ENCODE results near the gene HMX1.

HMX1 gene

DNA sequence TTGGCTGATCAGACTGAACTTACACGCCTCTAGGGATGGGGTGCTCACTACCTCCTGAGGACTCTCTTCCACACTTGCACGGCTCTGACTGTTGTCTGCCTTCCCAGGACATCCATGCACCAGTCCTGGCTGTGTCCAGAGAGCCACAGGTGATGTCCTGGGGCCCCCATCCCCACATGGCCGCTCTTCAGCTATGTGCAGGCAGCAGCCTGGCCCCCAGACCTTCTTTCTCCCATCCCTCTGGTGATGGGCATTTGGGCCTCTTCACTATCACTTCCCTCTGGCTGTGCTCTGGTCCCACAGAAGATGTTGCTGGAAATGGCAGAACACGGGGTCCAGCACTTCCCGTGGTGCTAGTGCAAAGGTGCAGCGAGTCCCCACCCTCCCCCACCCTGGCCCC lies 40.9 kb upstream of the HMX1 start:
- Mint-ChIP-seq H3K4me1 (no peaks in the 10 kb centered on the region), H3K4me3 (no peak overlapping the region), H3K27ac (no peak overlapping the region), H3K9me3 (no peaks in the 10 kb centered on the region), H3K27me3 (no peaks in the 10 kb centered on the region), H3K36me3 (no peaks in the 10 kb centered on the region)

DNA sequence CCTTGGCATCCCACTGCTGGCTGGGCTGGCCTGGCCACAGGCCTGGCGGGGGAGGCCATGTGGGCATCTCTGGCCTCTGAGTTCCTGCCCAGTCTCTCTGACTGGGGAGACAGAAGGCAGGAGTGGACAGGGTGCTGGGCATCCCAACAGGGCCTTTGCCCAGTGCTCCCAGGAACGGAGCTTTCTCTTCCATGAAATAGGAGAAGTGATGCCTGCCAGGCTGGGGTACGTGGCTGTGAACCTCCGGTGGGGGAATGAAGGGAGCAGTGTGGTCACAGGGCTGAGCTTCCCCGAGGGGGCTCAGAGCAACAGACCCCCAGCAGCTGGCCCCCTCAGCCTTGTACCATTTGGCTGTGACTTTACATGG lies 40.4 kb upstream of the HMX1 start:
- Mint-ChIP-seq H3K9me3 (no peaks in the 10 kb centered on the region), H3K27me3 (no peaks in the 10 kb centered on the region), H3K27ac (no peak overlapping the region), H3K4me1 (no peaks in the 10 kb centered on the region), H3K4me3 (no peak overlapping the region), H3K36me3 (no peaks in the 10 kb centered on the region)

DNA sequence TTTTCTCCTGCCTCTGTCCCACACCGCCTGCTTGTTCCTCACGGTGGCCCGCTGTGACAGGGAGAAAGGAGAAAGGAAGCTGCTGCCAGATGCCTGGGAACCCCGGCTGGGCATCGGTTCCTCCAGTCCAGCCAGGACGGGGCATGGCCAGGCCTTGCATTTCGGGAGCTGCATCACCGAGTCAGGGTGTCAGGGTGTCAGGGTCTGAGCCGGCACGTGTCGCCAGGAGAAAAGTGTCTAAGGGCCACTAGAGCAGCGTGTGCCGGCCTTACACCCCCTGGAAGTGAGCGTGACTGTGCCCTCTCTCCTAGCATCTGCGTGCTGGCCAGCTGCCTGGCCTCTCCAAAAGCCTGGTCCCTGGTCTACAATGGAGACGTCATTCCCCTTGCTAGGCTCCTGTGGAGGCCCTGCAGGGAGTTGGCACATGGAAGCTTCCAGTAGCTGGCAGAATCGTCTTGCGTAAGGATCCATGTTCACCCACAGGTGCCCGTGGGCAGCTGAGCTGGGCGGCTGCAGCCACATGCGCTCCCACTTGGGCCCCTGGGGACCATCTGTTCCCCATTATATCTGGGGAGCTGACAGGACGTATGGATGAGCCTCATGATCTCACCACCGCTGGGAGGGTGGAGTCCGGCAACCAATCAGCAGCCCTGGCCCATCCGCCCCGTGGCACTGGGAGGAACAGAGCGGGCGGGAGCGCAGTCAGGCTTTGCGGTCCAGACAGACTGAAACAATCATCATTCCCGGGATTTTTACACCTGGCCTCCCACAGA lies 39.9 kb upstream of the HMX1 start:
- Mint-ChIP-seq H3K4me1 (no peaks in the 10 kb centered on the region), H3K27me3 (no peaks in the 10 kb centered on the region), H3K36me3 (no peaks in the 10 kb centered on the region), H3K9me3 (no peaks in the 10 kb centered on the region), H3K27ac (no peak overlapping the region), H3K4me3 (no peak overlapping the region)

DNA sequence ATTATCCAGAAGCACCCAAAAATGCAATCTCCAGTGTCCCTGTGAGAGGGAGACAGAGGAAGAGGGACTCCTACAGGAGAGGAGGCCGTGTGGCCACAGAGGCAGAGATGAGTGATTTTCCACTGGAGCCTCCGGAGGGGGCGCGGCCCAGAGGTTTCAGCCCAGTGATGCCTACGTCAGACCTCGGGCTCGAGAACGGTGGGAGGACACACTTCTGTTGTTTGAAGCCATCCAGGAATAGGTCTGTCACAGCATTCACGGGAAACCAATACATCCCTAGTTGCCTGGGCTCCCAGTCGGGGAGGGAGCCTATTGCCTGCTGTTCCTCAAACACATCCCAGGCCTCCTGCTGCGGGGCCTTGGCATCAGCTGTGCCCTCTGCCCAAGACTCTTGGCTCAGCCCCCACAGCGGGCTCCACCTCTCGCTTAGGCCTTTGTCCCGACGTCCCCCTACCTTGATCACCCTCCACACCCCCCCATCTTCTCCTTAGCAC lies 39.2 kb upstream of the HMX1 start:
- no peaks in the 10 kb centered on the region for H3K27me3 Mint-ChIP-seq
- H3K4me3 Mint-ChIP-seq: no peak overlapping the region
- no peaks in the 10 kb centered on the region for H3K4me1 Mint-ChIP-seq
- no peaks in the 10 kb centered on the region for H3K36me3 Mint-ChIP-seq
- no peak overlapping the region for H3K27ac Mint-ChIP-seq
- no peaks in the 10 kb centered on the region for H3K9me3 Mint-ChIP-seq

DNA sequence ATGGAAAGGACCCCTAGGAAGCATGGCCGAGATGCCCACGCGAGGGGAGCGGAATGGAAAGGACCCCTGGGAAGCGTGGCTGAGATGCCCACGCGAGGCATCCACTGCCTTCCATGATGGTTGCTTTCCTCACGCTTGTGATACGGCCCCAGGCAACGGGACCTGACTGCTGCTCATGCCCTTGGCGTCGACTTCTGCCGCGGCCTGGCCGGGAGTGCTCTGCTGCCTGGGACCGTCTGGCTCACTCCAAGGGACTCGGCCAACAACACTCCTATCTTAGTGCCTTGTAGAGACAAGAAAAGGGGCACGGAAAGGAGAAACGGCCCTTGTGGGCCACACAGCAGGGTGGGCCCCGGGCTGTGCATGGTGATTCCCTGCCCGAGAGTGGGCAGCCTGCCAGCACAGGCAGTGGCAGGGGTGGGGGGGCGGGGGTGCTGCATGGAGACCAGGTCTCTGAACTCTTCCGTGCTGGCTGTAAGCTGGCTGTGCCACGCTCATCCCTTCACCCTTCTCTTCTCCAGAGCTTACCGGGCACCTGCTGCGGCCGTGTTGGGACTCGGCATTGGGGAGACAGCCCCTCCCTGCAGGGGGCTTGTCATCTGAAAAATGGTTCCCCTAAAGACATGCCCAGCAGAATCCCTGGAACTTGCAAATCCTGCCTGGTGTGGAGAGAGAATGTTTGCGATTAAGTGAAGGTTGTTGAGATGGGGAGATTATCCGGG lies 38.6 kb upstream of the HMX1 start:
- Mint-ChIP-seq H3K27ac (no peak overlapping the region), H3K4me3 (no peak overlapping the region), H3K4me1 (no peaks in the 10 kb centered on the region), H3K27me3 (no peaks in the 10 kb centered on the region), H3K9me3 (no peaks in the 10 kb centered on the region), H3K36me3 (no peaks in the 10 kb centered on the region)

DNA sequence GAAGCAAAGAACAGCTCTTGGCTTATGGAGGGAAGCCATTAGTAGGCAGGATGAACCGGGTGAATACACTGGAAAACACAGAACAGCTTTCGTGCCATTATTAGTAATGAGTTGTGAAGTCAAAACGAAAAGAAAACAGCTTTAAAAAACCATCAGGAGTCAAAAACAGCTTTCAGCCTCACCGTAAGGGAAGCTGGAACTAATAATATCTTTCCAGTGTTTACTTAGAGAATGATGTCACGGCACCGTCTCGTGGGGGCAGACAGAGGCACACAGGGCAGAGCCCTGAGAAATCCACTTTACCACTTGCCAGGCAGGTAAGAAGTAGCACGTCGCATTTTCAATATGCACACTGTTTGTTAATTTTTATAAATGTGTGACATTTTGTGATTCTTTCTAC lies 37.9 kb upstream of the HMX1 start:
- Mint-ChIP-seq H3K4me1 (no peaks in the 10 kb centered on the region), H3K4me3 (no peak overlapping the region), H3K27me3 (no peaks in the 10 kb centered on the region), H3K9me3 (no peaks in the 10 kb centered on the region), H3K36me3 (no peaks in the 10 kb centered on the region), H3K27ac (no peak overlapping the region)

DNA sequence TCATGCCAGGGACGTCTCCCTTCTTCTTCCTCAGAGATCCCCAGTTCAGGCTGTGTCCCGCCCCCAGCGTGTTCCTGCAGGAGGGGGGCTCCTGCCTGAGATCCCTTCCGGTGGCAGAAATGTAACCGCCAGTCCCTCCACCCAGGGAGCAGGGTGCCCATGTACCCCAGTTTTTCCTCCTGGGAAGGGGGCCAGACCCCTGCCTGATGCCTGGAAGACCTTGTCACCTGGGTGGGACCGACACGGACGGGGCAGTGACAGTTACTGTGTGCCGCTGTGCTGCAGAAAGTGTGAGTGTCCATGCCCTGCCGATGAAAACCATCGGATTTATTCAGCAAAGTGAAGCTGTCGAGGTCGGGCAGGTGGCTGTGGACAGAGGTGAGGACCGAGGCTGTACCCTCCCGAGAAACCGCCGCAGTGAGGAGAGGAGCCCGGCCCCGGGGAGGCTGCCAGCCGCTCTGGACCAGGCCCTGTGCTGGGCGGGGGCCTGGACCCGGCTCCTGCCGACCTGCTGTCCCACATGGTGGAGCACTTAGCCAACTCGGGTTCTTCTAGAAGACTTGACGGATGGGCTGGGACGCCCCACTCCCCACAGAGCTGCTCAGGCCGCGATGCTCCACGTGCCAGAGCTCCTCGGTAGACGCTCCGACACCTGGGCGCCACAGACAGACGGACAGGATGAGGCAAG lies 36.7 kb upstream of the HMX1 start:
- H3K27ac Mint-ChIP-seq: no peak overlapping the region
- no peaks in the 10 kb centered on the region for H3K4me1 Mint-ChIP-seq
- H3K9me3 Mint-ChIP-seq: no peaks in the 10 kb centered on the region
- no peak overlapping the region for H3K4me3 Mint-ChIP-seq
- H3K27me3 Mint-ChIP-seq: no peaks in the 10 kb centered on the region
- no peaks in the 10 kb centered on the region for H3K36me3 Mint-ChIP-seq

DNA sequence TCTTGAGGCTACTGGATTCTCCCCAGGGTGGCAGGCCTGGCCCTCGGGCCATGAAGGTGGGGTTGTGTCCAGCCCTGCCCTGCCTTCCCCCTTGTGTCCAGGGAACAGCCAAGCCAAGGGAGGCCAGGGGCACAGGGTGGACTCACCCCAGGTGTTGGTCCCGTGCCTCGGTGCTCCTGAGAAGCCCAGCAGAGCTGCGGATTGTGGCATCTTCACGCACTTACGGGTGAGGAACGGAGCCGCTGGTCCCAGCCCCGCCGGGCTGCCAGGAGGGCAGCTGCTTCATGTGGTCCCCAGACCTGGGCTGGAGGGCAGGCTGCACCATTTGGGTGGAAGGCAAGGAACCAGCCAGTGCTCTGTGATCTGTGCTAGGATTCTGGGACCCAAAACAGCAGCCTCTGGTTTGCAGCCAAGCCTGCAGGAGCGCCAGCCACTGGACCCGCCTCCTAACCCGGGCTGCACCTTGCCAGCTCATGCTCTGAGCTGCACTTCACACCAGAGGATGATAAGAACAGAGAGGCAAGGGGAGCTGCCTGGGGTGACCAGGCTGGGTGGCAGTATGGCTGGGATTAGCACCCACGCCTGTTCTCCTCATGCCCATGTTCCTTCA lies 36.1 kb upstream of the HMX1 start:
- Mint-ChIP-seq H3K27ac (no peak overlapping the region), H3K9me3 (no peaks in the 10 kb centered on the region), H3K4me1 (no peaks in the 10 kb centered on the region), H3K4me3 (no peak overlapping the region), H3K36me3 (no peaks in the 10 kb centered on the region), H3K27me3 (no peaks in the 10 kb centered on the region)

DNA sequence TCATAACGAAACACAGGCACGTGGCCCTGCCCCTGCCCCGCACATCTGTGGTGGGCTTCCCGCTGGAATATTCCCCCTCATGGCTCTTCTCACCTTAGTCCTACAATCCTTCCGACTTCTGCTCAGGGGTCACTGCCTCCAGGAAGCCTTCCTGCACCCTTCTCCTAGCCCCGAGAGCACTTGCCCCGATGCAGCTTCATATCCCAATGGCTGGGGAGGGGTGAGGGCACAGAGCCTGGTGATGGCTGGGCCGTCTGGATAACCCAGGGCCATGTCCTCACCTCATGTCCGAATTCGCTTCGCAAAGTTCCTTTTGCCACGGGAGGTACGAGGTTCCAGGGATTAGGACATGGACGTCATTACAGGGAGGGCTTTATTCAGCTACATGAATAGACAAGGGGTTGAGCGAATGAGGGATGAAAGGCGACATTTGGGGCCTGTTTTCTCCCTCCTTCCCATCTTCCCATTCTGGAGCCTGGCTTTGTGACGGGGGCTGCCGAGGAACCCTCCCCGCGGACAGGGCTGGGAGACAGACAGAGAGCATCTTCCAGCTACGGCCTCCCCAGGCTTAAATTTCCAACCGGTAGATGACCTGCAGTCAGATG lies 35.5 kb upstream of the HMX1 start:
- Mint-ChIP-seq H3K4me3 (no peak overlapping the region), H3K9me3 (no peaks in the 10 kb centered on the region), H3K36me3 (no peaks in the 10 kb centered on the region), H3K27me3 (no peaks in the 10 kb centered on the region), H3K27ac (no peak overlapping the region), H3K4me1 (no peaks in the 10 kb centered on the region)

DNA sequence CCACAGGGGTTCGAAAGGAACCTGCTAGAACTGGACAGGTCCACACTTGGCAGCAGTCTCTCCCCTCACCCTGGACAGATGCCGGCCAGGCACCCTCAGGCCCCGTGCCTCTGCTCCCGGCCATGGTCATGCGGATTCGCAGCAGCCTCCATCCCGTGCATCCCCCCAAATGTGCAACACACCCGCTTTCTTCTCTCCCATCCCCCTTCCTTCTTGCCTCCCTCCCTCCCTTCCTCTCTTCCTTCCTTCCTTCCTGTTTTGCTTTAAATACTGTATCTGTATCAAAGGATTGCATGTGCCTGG lies 35.0 kb upstream of the HMX1 start:
- no peaks in the 10 kb centered on the region for H3K9me3 Mint-ChIP-seq
- no peak overlapping the region for H3K4me3 Mint-ChIP-seq
- H3K4me1 Mint-ChIP-seq: no peaks in the 10 kb centered on the region
- H3K27ac Mint-ChIP-seq: no peak overlapping the region
- H3K36me3 Mint-ChIP-seq: no peaks in the 10 kb centered on the region
- H3K27me3 Mint-ChIP-seq: no peaks in the 10 kb centered on the region

DNA sequence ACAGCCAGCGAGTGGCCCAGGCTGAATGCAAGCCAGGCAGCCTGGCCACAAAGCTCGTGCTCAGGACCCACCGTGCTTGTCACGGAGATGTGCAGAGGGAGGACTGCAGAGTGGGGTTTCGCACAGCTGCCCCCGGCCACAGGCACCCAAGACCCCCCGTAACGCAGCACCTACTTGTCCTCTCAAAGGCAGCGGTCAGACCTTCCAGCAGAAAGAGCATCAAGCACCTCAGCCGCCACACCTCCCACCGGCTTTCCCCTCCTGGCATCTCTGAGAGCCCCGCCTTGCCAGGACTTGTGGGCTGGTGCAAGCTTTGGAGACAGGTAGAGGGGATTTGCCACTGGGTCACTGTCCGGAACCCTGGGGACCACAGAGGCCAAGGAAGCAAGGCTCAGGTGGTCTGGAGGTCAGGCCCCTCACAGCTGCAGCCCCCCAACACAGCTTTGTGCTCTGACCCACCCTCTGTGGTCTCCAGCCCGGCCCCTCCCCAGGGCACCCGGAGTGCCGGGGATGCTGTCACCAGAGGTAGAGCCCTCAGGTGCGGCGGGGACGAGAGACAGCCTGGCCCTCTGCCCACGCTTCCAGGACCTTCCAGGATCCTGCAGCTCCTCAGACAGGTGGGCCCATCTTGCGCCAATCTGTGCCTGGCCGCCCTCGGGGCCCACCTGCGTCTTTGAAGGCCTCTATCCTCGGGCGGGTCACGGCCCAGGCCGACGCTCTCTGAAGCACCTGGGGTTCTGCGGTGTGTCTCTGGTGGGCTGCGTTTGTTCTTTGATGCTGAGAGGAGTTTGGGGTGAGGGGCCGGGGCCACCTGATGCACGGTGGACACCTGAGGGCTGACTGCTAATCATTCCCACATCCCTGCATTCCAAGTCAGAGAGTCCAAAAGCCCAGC lies 34.4 kb upstream of the HMX1 start:
- Mint-ChIP-seq H3K27me3 (no peaks in the 10 kb centered on the region), H3K9me3 (no peaks in the 10 kb centered on the region), H3K27ac (no peak overlapping the region), H3K36me3 (no peaks in the 10 kb centered on the region), H3K4me1 (no peaks in the 10 kb centered on the region), H3K4me3 (no peak overlapping the region)

DNA sequence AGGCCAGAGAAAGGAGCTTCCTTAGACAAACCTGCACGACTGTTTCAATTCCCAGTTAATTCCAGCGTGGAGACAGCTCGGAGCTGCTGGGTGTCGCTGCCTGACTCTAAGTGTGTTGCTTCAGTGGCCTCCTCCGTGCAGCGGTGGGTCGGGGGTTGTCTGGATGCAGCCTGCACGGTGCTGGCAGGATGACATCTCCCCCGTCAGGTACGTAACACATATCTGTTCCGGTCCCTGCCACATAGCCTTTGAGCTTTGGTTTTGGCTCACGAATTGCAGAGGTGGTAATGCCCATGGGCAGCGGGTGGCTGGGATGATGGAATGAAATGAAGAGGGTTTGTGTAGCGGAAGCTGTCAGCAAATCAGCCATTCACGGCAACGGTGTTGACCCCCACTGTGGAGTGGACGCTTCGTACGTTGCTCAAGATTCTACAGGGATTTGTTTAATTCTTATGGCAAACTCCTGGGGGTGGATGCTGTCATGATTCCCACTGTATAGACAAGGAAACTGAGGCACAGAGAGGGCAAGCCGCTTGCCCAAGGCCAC lies 33.7 kb upstream of the HMX1 start:
- H3K4me1 Mint-ChIP-seq: no peaks in the 10 kb centered on the region
- H3K27me3 Mint-ChIP-seq: no peaks in the 10 kb centered on the region
- H3K36me3 Mint-ChIP-seq: no peaks in the 10 kb centered on the region
- H3K4me3 Mint-ChIP-seq: no peak overlapping the region
- H3K9me3 Mint-ChIP-seq: no peaks in the 10 kb centered on the region
- no peak overlapping the region for H3K27ac Mint-ChIP-seq

DNA sequence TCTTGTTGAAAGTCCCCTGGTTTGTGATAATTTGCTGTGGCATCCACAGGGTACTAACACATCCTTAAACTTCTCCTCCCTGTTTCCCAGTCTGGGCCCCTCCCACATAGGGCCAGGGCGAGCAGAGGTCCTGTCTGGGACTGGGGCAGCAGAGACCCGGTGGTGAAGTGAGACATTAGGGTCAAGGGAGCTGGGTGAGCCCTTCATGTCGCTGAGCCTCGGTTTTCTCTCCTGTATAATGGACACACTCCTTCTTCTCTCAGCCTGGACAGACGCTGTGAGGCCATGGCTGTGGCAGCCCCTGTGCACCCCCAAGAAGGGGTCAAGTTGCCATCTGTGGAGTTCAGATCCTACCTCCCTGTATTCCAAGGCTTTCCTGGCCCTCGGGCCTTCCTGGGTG lies 33.0 kb upstream of the HMX1 start:
- Mint-ChIP-seq H3K9me3 (no peaks in the 10 kb centered on the region), H3K4me3 (no peak overlapping the region), H3K27me3 (no peaks in the 10 kb centered on the region), H3K27ac (no peak overlapping the region), H3K4me1 (no peaks in the 10 kb centered on the region), H3K36me3 (no peaks in the 10 kb centered on the region)

DNA sequence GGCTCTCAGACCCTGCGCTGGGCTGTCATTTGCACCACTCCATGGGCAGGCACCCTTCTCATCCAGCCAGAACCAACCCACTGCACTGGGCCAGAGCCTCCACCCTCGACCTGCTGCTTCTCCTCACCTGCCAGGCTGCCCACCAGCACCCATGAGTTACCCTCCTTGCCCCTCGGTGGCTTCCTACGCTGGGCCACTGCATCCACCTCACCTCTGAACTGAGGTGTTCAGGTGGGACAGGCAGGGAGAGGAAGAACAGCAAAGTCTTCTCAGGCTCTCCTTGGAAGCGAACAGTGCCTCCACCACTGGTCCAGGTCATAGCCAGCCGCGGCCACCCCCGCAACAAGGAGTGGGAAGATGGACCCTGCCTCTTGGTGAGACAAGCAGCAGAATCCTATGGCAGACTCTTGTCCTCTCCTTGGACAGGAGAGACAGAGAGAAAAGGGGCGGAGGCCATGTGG lies 32.4 kb upstream of the HMX1 start:
- Mint-ChIP-seq H3K4me3 (no peak overlapping the region), H3K4me1 (no peaks in the 10 kb centered on the region), H3K27ac (no peak overlapping the region), H3K36me3 (no peaks in the 10 kb centered on the region), H3K27me3 (no peaks in the 10 kb centered on the region), H3K9me3 (no peaks in the 10 kb centered on the region)

DNA sequence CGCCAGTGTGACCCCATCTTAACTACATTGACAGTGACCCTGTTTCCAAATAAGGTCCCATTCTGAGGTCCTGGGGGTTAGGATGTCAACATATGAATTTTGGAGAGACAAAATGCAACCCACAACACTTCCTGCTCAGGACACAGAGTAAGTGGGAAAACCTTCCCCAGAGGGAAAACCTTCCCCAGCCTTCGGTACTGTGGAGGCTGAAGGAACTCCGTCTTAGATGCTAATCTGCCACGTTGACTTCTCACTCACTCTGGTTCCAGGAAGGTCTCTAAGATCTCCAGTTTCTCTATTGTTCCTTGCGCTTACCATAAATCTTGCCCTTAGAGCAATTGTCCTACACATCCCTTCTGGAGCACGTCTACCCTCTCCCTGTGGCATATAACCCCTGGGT lies 29.7 kb upstream of the HMX1 start:
- H3K9me3 Mint-ChIP-seq: no peaks in the 10 kb centered on the region
- no peaks in the 10 kb centered on the region for H3K36me3 Mint-ChIP-seq
- H3K4me1 Mint-ChIP-seq: no peaks in the 10 kb centered on the region
- no peaks in the 10 kb centered on the region for H3K27me3 Mint-ChIP-seq
- no peak overlapping the region for H3K27ac Mint-ChIP-seq
- no peak overlapping the region for H3K4me3 Mint-ChIP-seq

Measured in activated naive CD4-positive, alpha-beta T cell treated with anti-CD3 and anti-CD28 coated beads, Interleukin-2, amount 50 U/mL, for 24 hours (primary cell).